CD4-positive, alpha-beta T cell treated with Interferon gamma for 1 hour (primary cell): ENCODE measurements around the gene RBP4.
"Not testable (repeated sequence)": the region's sequence is repeated elsewhere in the genome, so short reads cannot be mapped to it uniquely, and the experiment has no call there.

Experiments used
- DNase-seq: peaks from one replicate; pipeline ENCODE4 v3.0.0-alpha.2; 2020

The RBP4 gene

DNA sequence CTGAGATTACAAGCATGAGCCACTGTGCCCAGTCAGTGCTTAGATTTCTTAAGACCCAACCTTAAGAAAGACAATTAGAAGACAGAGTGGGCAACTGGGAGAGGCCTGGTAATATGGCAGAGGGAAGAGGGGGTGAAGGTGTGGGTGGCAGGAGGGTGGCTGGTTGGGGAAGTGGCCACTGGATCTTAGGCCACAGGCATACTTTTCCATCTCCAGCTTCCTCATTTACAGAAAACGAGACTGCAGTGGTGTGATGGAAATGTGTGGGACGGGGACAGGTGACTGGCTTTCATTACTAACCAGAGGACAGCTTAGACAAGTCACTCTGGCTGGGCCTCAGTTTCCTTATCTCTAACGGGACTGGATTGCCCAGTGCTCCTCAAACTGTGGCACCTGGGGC is 35.6 kb downstream of the RBP4 start:
- no peak for DNase-seq

DNA sequence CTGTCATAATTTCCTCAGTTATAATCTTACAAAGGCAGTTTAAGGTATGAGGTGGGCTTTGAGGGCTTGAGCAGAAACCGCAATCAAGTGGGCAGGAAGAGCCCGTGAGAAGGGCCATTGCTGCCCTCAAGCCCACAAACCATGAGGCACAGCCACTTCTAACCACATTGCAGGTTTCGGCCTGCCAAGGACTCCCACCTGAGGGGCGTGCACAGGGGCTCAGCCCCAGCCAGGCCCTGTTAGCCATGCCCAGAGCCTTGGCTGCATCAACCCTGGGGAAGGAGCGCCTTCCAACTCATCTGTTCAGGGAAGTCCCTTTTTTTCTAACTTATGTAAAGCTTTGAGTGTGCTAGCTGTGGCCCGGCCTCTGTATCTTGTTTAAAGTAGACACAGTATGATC is 40.5 kb downstream of the RBP4 start:
- no peak for DNase-seq

DNA sequence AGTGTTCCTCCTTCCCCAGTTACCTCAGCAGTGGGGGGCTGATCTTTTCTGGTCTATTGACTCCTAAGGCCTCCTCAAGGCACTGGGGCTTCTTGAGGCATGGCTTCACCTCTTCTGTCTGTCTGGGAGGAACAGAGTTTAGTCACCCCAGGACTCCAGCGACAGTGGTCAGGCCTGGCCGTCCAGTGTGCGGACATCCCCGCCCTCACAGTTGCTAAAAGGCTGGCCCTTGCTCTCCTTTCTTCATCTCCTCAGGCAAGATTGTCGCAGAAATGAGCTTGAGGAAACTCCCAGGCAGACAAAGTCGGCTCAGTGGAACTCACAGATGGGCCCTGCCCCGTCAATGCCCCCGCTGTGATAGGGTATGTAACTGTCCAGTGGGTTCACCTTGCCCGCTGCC is 41.5 kb downstream of the RBP4 start:
- DNase-seq: no peak

DNA sequence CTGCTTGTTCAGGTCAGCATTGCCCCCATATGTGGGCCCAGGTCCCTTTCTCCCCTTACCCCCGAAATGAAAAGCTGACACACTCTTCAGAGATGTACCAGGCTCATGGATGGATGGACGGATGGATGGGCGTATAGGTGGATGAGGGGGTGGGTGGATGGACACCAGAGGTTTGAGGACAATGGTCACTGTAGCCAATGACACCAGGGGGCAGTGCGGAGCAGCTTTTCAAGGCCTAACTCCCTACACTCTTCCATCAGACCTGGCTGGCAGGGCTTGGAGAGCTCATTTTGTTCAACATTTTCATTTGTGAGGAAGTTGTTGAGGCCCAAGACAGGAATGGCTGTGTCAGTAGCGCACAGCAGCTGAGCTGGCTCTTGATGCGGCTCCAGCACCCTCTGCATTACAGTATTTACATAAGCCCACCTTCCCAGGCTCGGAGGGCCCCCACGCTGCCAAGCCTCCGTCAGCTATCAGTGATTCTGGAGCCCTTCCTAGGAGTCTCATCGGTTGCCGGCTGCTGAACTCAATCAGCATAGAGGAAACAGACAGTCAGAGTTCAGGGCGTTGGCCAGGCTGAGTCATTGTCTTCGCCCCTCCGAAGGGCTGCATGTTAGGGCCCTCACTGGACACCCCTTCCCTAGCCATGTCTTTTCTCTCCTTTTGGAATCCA is 46.1 kb downstream of the RBP4 start:
- peak; percentile 46 for DNase-seq

- DNase-seq: no peak
Observed at GRCh38 chr10:93554316-93554663, 46.7 kb downstream of the RBP4 start.

GRCh38 chr10:93553482-93554315 is 47.3 kb downstream of the RBP4 start:
- no peak for DNase-seq

DNA sequence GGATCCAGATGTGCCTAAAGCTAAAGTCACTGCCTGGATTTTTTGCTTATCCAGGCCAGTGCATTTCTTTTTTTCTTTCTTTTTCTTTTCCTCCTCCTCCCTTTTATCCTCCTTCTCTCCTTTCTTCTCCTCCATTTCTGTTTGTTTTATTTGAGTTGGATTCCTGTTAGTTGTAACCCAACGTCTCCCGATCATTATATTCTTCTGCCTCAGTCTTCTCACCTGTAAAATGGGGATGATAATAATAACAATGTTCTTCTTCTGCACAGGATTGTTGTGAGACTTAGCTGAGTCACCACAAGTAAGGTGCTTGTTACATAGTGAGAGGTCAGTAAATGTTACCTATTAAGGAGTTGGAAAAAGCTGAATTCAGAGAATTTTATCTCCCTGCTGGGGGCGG is 48.3 kb downstream of the RBP4 start:
- no peak for DNase-seq

- no peak for DNase-seq
Observed at GRCh38 chr10:93550606-93551005, 50.4 kb downstream of the RBP4 start.

DNA sequence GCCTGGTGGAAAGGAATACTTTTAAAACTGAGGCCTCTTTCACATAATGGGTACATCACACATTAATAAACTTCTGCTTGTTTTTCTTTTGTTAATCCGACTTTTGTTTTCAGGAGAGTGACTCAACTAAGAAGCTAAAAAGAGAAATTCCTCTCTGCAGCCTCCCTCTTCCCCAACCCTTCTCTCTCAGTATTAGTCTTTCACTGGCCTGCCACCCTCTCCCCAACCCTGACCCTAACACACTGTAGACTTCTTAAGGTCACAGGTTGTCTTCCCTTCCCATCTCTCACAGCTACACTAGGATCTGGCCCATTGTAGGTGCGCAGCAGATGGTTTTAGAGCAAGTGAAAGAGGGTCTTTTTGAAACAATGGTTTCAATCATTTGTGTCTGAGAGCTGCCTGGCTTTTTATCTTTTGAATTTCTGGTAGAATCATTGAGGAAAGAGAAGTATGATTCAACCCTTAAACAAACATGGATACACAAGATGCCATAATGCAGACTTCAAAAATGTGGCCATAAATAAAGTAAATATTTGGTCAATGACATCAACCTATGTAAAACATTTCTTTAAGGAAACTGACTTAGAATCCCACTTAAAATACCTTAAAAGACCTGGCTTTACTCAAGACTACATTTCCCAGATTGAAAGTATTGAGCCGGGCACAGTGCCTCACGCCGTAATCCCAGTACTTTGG is 52.5 kb downstream of the RBP4 start:
- no peak for DNase-seq

DNA sequence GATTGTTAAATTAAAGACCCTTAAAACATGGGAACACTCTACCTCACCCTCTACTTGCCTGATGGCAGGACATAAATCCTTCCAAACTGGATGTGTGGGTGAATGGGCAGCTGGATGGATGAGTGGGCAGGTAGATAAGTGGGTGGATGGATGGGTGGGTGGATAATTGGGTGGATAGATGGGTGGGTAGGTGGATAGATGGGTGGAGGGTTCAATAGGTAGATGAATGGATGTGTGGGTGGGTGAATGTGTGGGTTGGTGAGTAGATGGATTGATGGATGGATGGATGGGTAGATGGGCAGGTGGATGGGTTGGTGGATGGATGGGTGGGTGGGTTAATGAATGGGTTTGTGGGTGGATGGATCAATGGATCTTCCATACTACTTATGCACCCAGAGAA is 53.5 kb downstream of the RBP4 start:
- DNase-seq: no peak

- not testable (repeated sequence) for DNase-seq
Observed at GRCh38 chr10:93546995-93547394, 54.0 kb downstream of the RBP4 start.

GRCh38 chr10:93542358-93542791 is 58.7 kb downstream of the RBP4 start:
- no peak for DNase-seq
